ENCODE measurements around the gene ZNF680. TPM values are rescaled to one million over a fixed set of nuclear protein-coding genes. Genes with fewer than 3 reads are reported as not detected.
"Not testable (repeated sequence)": the region's sequence is repeated elsewhere in the genome, so short reads cannot be mapped to it uniquely, and the experiment has no call there.

Gene ZNF680
- total RNA-seq, 2 experiments from 2014 or later = 10.2 to 13.5 TPM

- H3K4me3 Mint-ChIP-seq = no peak overlapping the region
- H3K4me1 Mint-ChIP-seq = peaks cover 5% of the 10 kb centered on the region
- POLR2A ChIA-PET = no interaction called here
- H3K9me3 Mint-ChIP-seq = peaks cover 12% of the 10 kb centered on the region
- no peak overlapping the region for H3K27ac Mint-ChIP-seq
- no peak for DNase-seq
- CTCF ChIA-PET = interaction anchor here (0.6 kb wide), 1 partner anchor 1837 kb away, joined by 3 read pairs; no protein-coding TSS in a partner anchor
- peaks cover 7% of the 10 kb centered on the region for H3K27me3 Mint-ChIP-seq
- H3K36me3 Mint-ChIP-seq (ENCODE audit: low read depth) = no peaks in the 10 kb centered on the region
Measured at GRCh38 chr7:64574540-64575099, 11.7 kb upstream of the ZNF680 start.

GRCh38 chr7:64570284-64570605 lies 7.4 kb upstream of the ZNF680 start:
- Mint-ChIP-seq H3K9me3 (peaks cover 19% of the 10 kb centered on the region), H3K4me3 (peak overlapping the region; percentile 53), H3K27me3 (peaks cover 12% of the 10 kb centered on the region), H3K4me1 (peaks cover 11% of the 10 kb centered on the region)
- POLR2A ChIA-PET; CTCF ChIA-PET; H3K36me3 Mint-ChIP-seq (ENCODE audit: low read depth); DNase-seq; H3K27ac Mint-ChIP-seq: not testable (repeated sequence)

GRCh38 chr7:64569372-64570283 lies 6.8 kb upstream of the ZNF680 start:
- DNase-seq = peak; percentile 14
- Mint-ChIP-seq H3K27ac (peak overlapping the region; percentile 50), H3K27me3 (peaks cover 12% of the 10 kb centered on the region), H3K9me3 (peaks cover 21% of the 10 kb centered on the region), H3K4me3 (peak overlapping the region; percentile 53), H3K4me1 (peaks cover 11% of the 10 kb centered on the region)
- POLR2A ChIA-PET; CTCF ChIA-PET; H3K36me3 Mint-ChIP-seq (ENCODE audit: low read depth): not testable (repeated sequence)

GRCh38 chr7:64562256-64562625 lies 630 bp downstream of the ZNF680 start:
- Mint-ChIP-seq H3K36me3 (ENCODE audit: low read depth) (peaks cover 41% of the 10 kb centered on the region), H3K4me3 (peak overlapping the region; percentile 99), H3K27ac (peak overlapping the region; percentile 99), H3K4me1 (peaks cover 18% of the 10 kb centered on the region), H3K27me3 (no peaks in the 10 kb centered on the region), H3K9me3 (peaks cover 28% of the 10 kb centered on the region)
- ChIA-PET CTCF (interaction anchor here (0.6 to 1.4 kb wide), 4 partner anchors 11 to 266 kb away, joined by 3 to 8 read pairs (median 4); no protein-coding TSS in a partner anchor), POLR2A (interaction anchor here (1.0 to 1.5 kb wide), 3 partner anchors 104 to 255 kb away, joined by 4 to 8 read pairs (median 6); partner anchors contain the start of genes ZNF107 and ZNF736)
- no peak for DNase-seq

- ChIA-PET CTCF (no interaction called here), POLR2A (no interaction called here)
- H3K4me1 Mint-ChIP-seq = peaks cover 20% of the 10 kb centered on the region
- no peak overlapping the region for H3K27ac Mint-ChIP-seq
- no peaks in the 10 kb centered on the region for H3K27me3 Mint-ChIP-seq
- H3K36me3 Mint-ChIP-seq (ENCODE audit: low read depth) = peaks cover 66% of the 10 kb centered on the region
- H3K4me3 Mint-ChIP-seq = no peak overlapping the region
- DNase-seq = no peak
- peaks cover 40% of the 10 kb centered on the region for H3K9me3 Mint-ChIP-seq
Measured at GRCh38 chr7:64559206-64559605, 3.7 kb downstream of the ZNF680 start.

- Mint-ChIP-seq H3K4me3 (no peak overlapping the region), H3K4me1 (peaks cover 16% of the 10 kb centered on the region), H3K27me3 (no peaks in the 10 kb centered on the region), H3K36me3 (ENCODE audit: low read depth) (peaks cover 65% of the 10 kb centered on the region), H3K27ac (no peak overlapping the region), H3K9me3 (peaks cover 36% of the 10 kb centered on the region)
- DNase-seq = no peak
- ChIA-PET POLR2A (no interaction called here), CTCF (no interaction called here)
Measured at GRCh38 chr7:64558781-64559180, 4.1 kb downstream of the ZNF680 start.

GRCh38 chr7:64558323-64558705 lies 4.6 kb downstream of the ZNF680 start:
- H3K9me3 Mint-ChIP-seq = peaks cover 35% of the 10 kb centered on the region
- H3K27me3 Mint-ChIP-seq = no peaks in the 10 kb centered on the region
- H3K4me1 Mint-ChIP-seq = peaks cover 13% of the 10 kb centered on the region
- H3K27ac Mint-ChIP-seq = no peak overlapping the region
- no peak for DNase-seq
- CTCF ChIA-PET = no interaction called here
- POLR2A ChIA-PET = no interaction called here
- no peak overlapping the region for H3K4me3 Mint-ChIP-seq
- H3K36me3 Mint-ChIP-seq (ENCODE audit: low read depth) = peaks cover 66% of the 10 kb centered on the region

- no peak for DNase-seq
- Mint-ChIP-seq H3K4me3 (no peak overlapping the region), H3K27me3 (no peaks in the 10 kb centered on the region), H3K4me1 (peaks cover 10% of the 10 kb centered on the region), H3K9me3 (peaks cover 35% of the 10 kb centered on the region), H3K27ac (no peak overlapping the region), H3K36me3 (ENCODE audit: low read depth) (peaks cover 64% of the 10 kb centered on the region)
- ChIA-PET POLR2A (no interaction called here), CTCF (no interaction called here)
Measured at GRCh38 chr7:64557601-64558322, 5.1 kb downstream of the ZNF680 start.

- peaks cover 72% of the 10 kb centered on the region for H3K36me3 Mint-ChIP-seq (ENCODE audit: low read depth)
- H3K4me1 Mint-ChIP-seq = peaks cover 2% of the 10 kb centered on the region
- no peaks in the 10 kb centered on the region for H3K27me3 Mint-ChIP-seq
- no peak for DNase-seq
- CTCF ChIA-PET = no interaction called here
- no peak overlapping the region for H3K4me3 Mint-ChIP-seq
- peaks cover 42% of the 10 kb centered on the region for H3K9me3 Mint-ChIP-seq
- H3K27ac Mint-ChIP-seq = no peak overlapping the region
- POLR2A ChIA-PET = no interaction called here
Measured at GRCh38 chr7:64555046-64555445, 7.8 kb downstream of the ZNF680 start.

GRCh38 chr7:64554188-64554587 lies 8.7 kb downstream of the ZNF680 start:
- DNase-seq, POLR2A ChIA-PET, H3K4me1 Mint-ChIP-seq, CTCF ChIA-PET, H3K4me3 Mint-ChIP-seq, H3K27ac Mint-ChIP-seq, H3K27me3 Mint-ChIP-seq: not testable (repeated sequence)
- H3K9me3 Mint-ChIP-seq = peaks cover 49% of the 10 kb centered on the region
- peaks cover 75% of the 10 kb centered on the region for H3K36me3 Mint-ChIP-seq (ENCODE audit: low read depth)

- ChIA-PET POLR2A (no interaction called here), CTCF (interaction anchor here (1.0 to 1.3 kb wide), 2 partner anchors 9 to 11 kb away, joined by 3 read pairs; partner anchors contain the start of gene ZNF680)
- H3K9me3 Mint-ChIP-seq = peaks cover 49% of the 10 kb centered on the region
- H3K27me3 Mint-ChIP-seq = no peaks in the 10 kb centered on the region
- peaks cover 68% of the 10 kb centered on the region for H3K36me3 Mint-ChIP-seq (ENCODE audit: low read depth)
- H3K4me3 Mint-ChIP-seq = no peak overlapping the region
- no peak for DNase-seq
- H3K27ac Mint-ChIP-seq = peak overlapping the region; percentile 54
- peaks cover 2% of the 10 kb centered on the region for H3K4me1 Mint-ChIP-seq
Measured at GRCh38 chr7:64551375-64552142, 11.3 kb downstream of the ZNF680 start.

- CTCF ChIA-PET = interaction anchor here (2.2 kb wide), 1 partner anchor 19 kb away, joined by 8 read pairs; the partner anchor contains the start of gene ZNF680
- DNase-seq = no peak
- no peak overlapping the region for H3K4me3 Mint-ChIP-seq
- POLR2A ChIA-PET = no interaction called here
- H3K27me3 Mint-ChIP-seq = no peaks in the 10 kb centered on the region
- no peaks in the 10 kb centered on the region for H3K4me1 Mint-ChIP-seq
- H3K36me3 Mint-ChIP-seq (ENCODE audit: low read depth) = peaks cover 59% of the 10 kb centered on the region
- no peak overlapping the region for H3K27ac Mint-ChIP-seq
- peaks cover 32% of the 10 kb centered on the region for H3K9me3 Mint-ChIP-seq
Measured at GRCh38 chr7:64544010-64544409, 18.9 kb downstream of the ZNF680 start.
